Parathyroid adenoma (tissue), 2 donors: ENCODE results near the gene RBMS1.

Experiments
- H2AFZ ChIP-seq: fragments of 300-600 bp; sonication (generic); one replicate; pipeline ENCODE4 v1.7.0; 2017; ENCODE audit warnings: antibody characterized with exemption, mild to moderate bottlenecking
- H3K27ac ChIP-seq: fragments of 300-600 bp; sonication (generic); one replicate; pipeline ENCODE4 v1.7.0; 2017
- H3K27me3 ChIP-seq: fragments of 300-600 bp; sonication (generic); one replicate; pipeline ENCODE4 v1.7.0; 2017; ENCODE audit warnings: low read length; ENCODE audit not compliant: control insufficient read depth, insufficient read depth
- H3K36me3 ChIP-seq: fragments of 300-600 bp; sonication (generic); one replicate; pipeline ENCODE4 v1.7.0; 2017; ENCODE audit warnings: low read length; ENCODE audit not compliant: control insufficient read depth, insufficient read depth
- H3K4me1 ChIP-seq: fragments of 300-600 bp; sonication (generic); one replicate; pipeline ENCODE4 v1.7.0; 2017; ENCODE audit warnings: control low read depth
- H3K4me2 ChIP-seq: fragments of 300-600 bp; sonication (generic); one replicate; pipeline ENCODE4 v1.7.0; 2017; ENCODE audit warnings: low read length
- H3K4me3 ChIP-seq: fragments of 300-600 bp; sonication (generic); one replicate; pipeline ENCODE4 v1.7.0; 2017; ENCODE audit warnings: low read depth, low read length
- H3K79me2 ChIP-seq: fragments of 300-600 bp; sonication (generic); one replicate; pipeline ENCODE4 v1.7.0; 2017; ENCODE audit warnings: control low read depth
- H3K9ac ChIP-seq: fragments of 300-600 bp; sonication (generic); one replicate; pipeline ENCODE4 v1.7.0; 2017; ENCODE audit warnings: mild to moderate bottlenecking
- H3K9me3 ChIP-seq: fragments of 300-600 bp; sonication (generic); one replicate; pipeline ENCODE4 v1.7.0; 2017; ENCODE audit warnings: low read length; ENCODE audit not compliant: control insufficient read depth
- CTCF ChIP-seq: fragments of 300-600 bp; sonication (generic); IDR thresholded peaks from one replicate; pipeline ENCODE4 v1.7.0; 2017; ENCODE audit warnings: antibody characterized with exemption, mild to moderate bottlenecking
- donor health status: primary hyperparathyroidism.

Gene RBMS1

DNA sequence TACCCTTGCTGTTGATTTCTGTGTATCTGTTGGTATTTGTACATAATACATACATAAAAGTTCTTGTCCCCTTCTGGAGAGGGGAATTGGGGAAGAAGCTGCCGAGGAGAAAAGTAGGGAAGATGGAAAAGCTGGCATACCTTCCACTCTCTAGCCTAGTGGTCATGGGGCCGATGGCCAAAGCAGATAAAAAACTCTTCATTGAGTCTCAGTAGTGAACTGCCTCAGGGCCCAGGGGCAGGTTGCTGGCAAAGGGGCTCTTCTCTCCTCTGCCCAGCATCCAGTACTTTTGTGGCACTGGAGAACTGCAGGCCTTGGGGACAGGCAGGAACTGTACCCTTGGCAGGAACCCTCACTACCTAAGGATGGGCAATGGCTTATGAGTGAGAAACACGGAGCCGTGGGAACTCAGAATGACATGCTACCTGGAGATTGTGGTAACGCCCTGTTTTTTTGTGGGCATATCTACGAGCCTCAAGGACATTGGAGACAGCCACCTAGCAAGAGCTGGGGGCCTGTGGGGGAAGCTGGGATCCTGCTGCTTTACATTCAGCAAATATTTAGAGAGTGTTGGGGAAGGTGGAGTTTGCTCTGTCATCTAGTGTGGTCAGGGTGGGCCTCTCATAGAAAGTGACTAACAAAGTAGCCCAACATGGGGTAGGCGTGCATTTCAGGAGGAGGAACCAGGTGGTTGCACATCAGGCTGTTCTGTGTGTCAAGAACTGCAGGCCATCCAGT is 270.9 kb downstream of the RBMS1 start:
- Histone ChIP-seq H3K4me1 (peaks cover 63% of the 10 kb centered on the region), H3K9me3 (no peaks in the 10 kb centered on the region), H3K79me2 (no peaks in the 10 kb centered on the region), H3K27ac (peak overlapping the region; percentile 89), H3K4me3 (no peak overlapping the region), H3K4me2 (no peak overlapping the region), H2AFZ (peak overlapping the region; percentile 90), H3K36me3 (no peaks in the 10 kb centered on the region), H3K9ac (no peak overlapping the region), H3K27me3 (no peaks in the 10 kb centered on the region)
- no peak for TF ChIP-seq CTCF
